Kidney (tissue), 14 donors: ENCODE data around the gene ELAPOR1. TPM values are rescaled to one million over a fixed set of nuclear protein-coding genes. Genes with fewer than 3 reads are reported as not detected.

ENCODE experiments used
- DNase-seq, 5 donors: peaks; one replicate each; pipeline ENCODE4 v3.0.0-alpha.2; 2013 to 2020
- FAIRE-seq: peaks from 2 replicates; lab custom pipeline; 2012; peaks lifted over from hg19 to GRCh38; lab: Jason Lieb, UNC
- H3K27ac ChIP-seq, 2 donors: one replicate each; pipeline ENCODE4 v1.7.0; 2013; ENCODE audit warnings: low read depth in 2 of 2, low read length in 2 of 2, inconsistent platforms in 1 of 2
- H3K27me3 ChIP-seq: one replicate; pipeline ENCODE4 v1.7.1; 2013; ENCODE audit warnings: low read length, inconsistent platforms; ENCODE audit not compliant: control insufficient read depth, insufficient read depth
- H3K36me3 ChIP-seq, 3 donors: one replicate each; pipeline versions ENCODE4 v1.7.0 to v1.7.1; 2013; ENCODE audit warnings: low read length in 3 of 3, control low read depth in 1 of 3, inconsistent platforms in 1 of 3; ENCODE audit not compliant: insufficient read depth in 3 of 3, control insufficient read depth in 2 of 3
- H3K4me1 ChIP-seq, 3 donors: one replicate each; pipeline versions ENCODE4 v1.7.0 to v1.7.1; 2013; ENCODE audit warnings: low read length in 3 of 3, inconsistent platforms in 1 of 3, low read depth in 1 of 3; ENCODE audit not compliant: control insufficient read depth in 2 of 3, insufficient read depth in 2 of 3
- H3K4me3 ChIP-seq, 3 donors: one replicate each; pipeline versions ENCODE4 v1.7.0 to v1.8.1; 2013; ENCODE audit warnings: low read length in 3 of 3, control low read depth in 1 of 3, inconsistent platforms in 1 of 3
- H3K9ac ChIP-seq, 3 donors: one replicate each; pipeline versions ENCODE4 v1.7.0 to v1.7.1; 2013; ENCODE audit warnings: low read length in 3 of 3, control low read depth in 1 of 3, inconsistent platforms in 1 of 3
- H3K9me3 ChIP-seq, 3 donors: one replicate each; pipeline versions ENCODE4 v1.7.0 to v1.7.1; 2013; ENCODE audit warnings: low read length in 3 of 3, control low read depth in 1 of 3, inconsistent platforms in 1 of 3; ENCODE audit not compliant: control insufficient read depth in 2 of 3, insufficient read depth in 1 of 3
- intact Hi-C: fragments of 100-400 bp; cut with DNase I; formaldehyde crosslinking; loops from one replicate; pipeline ENCODE4 v1.11.1; 2022
- polyA plus RNA-seq: library from polyadenylated mRNA; stranded (reverse); fragments of 350-450 nt; fragmentation: Illumina TruSeq; extraction: RNeasy Lipid Tissue Mini Kit (QIAGEN cat#74804); gene quantifications from one replicate; pipeline ENCODE4 v1.2.3, GENCODE V29; 2014; ENCODE audit warnings: low read depth, low replicate concordance; ENCODE audit not compliant: insufficient read depth
- total RNA-seq: library from RNA; stranded (reverse); fragmentation: NEBNext Ultra II Directional; extraction: Animal tissue kit (Norgen Biotek cat#: 25700); gene quantifications from one replicate; pipeline ENCODE4 v1.2.1, GENCODE V29; 2021
- TF ChIP-seq, protein P1 (sequence below): IDR thresholded peaks from 3 replicates; pipeline ENCODE4 v1.5.1; 2012; ENCODE audit warnings: mild to moderate bottlenecking, moderate library complexity, borderline replicate concordance; ENCODE audit not compliant: insufficient read depth; ENCODE audit errors: extremely low read depth
- donor health status: control.
- donor health status: control.
- donor health status: control.
- donor health status: control.
- donor health status: control.
- donor health status: DM: yes; HTN: yes; CAD: no.
- donor health status: Normal renal cell carcinoma (clear cell type).

The ELAPOR1 gene
- total and polyA plus RNA-seq, 2 donors from 2014 or later, result 0.28 to 1.3 TPM

DNA sequence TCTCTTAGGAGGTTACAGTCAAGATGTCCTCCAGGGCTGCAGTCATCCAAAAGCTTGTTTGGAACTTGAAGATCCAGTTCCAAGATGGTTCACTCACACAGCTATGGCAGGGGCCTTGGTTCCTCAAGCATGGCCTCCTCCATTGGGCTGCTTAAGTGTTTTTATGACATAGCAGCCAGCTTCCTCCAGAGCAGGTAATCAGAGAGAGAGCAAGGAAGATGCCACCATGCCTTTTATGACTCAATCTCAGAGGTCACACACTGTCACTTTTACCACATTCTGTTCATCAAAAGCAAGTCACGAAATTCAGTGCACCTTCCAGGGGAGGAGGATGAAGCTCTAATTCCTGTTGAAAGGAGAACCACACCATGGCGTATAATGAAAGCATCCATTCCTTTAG lies 17.1 kb downstream of the ELAPOR1 start:
- FAIRE-seq (no peak), DNase-seq (no peak)
- Histone ChIP-seq H3K9me3 (no peaks in the 10 kb centered on the region), H3K9ac (no peak overlapping the region), H3K4me1 (peaks cover 0 to 22% (median 0%) of the 10 kb centered on the region in 3 donors), H3K27me3 (no peaks in the 10 kb centered on the region), H3K36me3 (no peaks in the 10 kb centered on the region), H3K4me3 (no peak overlapping the region), H3K27ac (no peak overlapping the region)
- TF ChIP-seq, protein P1, sequence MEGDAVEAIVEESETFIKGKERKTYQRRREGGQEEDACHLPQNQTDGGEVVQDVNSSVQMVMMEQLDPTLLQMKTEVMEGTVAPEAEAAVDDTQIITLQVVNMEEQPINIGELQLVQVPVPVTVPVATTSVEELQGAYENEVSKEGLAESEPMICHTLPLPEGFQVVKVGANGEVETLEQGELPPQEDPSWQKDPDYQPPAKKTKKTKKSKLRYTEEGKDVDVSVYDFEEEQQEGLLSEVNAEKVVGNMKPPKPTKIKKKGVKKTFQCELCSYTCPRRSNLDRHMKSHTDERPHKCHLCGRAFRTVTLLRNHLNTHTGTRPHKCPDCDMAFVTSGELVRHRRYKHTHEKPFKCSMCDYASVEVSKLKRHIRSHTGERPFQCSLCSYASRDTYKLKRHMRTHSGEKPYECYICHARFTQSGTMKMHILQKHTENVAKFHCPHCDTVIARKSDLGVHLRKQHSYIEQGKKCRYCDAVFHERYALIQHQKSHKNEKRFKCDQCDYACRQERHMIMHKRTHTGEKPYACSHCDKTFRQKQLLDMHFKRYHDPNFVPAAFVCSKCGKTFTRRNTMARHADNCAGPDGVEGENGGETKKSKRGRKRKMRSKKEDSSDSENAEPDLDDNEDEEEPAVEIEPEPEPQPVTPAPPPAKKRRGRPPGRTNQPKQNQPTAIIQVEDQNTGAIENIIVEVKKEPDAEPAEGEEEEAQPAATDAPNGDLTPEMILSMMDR, result no peak
- intact Hi-C loops, result no loop called here

DNA sequence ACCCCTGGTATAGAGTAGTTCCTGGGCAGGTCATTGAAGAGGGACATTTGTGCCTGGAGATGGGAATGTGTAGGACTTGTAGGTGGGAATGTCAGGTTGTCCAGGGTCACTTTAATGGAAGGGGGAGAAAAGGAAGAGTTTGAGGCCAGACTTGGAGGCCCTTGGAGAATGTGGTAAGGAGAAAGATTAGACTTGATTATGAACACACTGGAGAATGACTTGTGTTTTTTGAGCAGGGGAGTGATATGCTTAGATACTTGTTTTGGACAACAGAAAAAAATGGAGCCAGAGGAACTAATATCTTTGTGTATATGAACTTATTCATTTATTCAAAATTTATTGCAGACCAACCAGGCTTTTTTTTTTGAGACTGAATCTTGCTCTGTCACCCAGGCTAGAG lies 17.9 kb downstream of the ELAPOR1 start:
- no peaks in the 10 kb centered on the region for H3K36me3 ChIP-seq
- no peaks in the 10 kb centered on the region for H3K9me3 ChIP-seq
- no peak overlapping the region for H3K27ac ChIP-seq
- TF ChIP-seq, protein P1, result no peak
- FAIRE-seq (no peak), DNase-seq (no peak)
- peaks cover 0 to 25% (median 0%) of the 10 kb centered on the region in 3 donors for H3K4me1 ChIP-seq
- no peak overlapping the region for H3K9ac ChIP-seq
- H3K4me3 ChIP-seq, result no peak overlapping the region
- intact Hi-C loops, result no loop called here
- no peaks in the 10 kb centered on the region for H3K27me3 ChIP-seq

DNA sequence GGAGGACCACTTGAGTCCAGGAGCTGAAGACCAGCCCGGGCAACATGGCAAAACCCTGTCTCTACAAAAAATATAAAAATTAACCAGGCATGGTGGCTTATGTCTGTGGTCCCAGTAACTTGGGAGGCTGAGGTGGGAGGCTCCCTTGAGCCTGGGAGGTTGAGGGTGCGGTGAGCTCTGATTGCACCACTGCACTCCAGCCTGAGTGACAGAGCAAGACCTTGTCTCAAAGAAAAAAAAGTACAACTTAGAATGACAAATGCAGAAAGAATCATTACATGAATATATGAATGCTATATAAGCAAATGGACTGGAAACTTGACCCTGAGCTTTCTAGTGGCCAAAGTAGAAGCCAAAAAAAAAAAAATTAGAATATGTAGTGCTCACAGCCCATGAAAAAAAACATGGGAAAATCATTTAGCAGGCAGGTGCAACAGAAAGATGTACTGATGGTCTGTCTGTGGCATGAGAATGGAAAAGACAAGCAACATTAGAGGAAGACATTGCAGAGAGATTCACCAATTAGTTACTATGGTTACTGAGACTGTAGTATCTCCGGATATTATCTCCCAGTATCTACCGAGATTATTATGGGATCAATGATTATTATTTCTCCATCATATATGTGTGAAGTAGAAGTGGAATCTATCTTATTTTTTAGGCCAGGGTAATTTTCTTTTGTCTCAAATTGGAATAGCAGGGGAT lies 19.2 kb downstream of the ELAPOR1 start:
- DNase-seq (no peak), FAIRE-seq (no peak)
- no peaks in the 10 kb centered on the region for H3K27me3 ChIP-seq
- H3K36me3 ChIP-seq, result no peaks in the 10 kb centered on the region
- intact Hi-C loops, result no loop called here
- H3K4me1 ChIP-seq, result peaks cover 0 to 25% (median 0%) of the 10 kb centered on the region in 3 donors
- H3K4me3 ChIP-seq, result no peak overlapping the region
- H3K9ac ChIP-seq, result no peak overlapping the region
- H3K27ac ChIP-seq, result no peak overlapping the region
- TF ChIP-seq, protein P1, result no peak
- H3K9me3 ChIP-seq, result no peaks in the 10 kb centered on the region
